ENCODE data around the gene UBD.

DNA sequence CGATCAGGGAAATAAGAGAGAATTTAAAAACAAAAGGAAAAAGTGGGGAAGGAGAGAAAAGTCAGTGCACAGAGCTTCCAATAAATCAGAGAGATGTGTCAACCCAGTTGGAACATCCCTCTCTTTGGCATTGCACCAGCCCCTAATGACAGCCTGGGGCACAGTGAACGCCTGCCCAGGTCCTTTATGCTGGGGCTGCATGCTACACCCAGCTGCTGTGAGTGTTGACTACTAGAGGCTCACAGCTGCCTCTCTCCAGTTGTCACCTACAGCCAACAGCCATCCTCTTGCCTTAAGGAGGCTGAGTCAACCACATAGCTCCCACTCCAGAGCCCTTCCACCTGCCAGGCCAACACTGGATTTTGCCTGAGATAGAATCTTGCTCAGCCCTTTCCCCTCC is 44.4 kb upstream of the UBD start:
- TF ChIP-seq, protein P1, sequence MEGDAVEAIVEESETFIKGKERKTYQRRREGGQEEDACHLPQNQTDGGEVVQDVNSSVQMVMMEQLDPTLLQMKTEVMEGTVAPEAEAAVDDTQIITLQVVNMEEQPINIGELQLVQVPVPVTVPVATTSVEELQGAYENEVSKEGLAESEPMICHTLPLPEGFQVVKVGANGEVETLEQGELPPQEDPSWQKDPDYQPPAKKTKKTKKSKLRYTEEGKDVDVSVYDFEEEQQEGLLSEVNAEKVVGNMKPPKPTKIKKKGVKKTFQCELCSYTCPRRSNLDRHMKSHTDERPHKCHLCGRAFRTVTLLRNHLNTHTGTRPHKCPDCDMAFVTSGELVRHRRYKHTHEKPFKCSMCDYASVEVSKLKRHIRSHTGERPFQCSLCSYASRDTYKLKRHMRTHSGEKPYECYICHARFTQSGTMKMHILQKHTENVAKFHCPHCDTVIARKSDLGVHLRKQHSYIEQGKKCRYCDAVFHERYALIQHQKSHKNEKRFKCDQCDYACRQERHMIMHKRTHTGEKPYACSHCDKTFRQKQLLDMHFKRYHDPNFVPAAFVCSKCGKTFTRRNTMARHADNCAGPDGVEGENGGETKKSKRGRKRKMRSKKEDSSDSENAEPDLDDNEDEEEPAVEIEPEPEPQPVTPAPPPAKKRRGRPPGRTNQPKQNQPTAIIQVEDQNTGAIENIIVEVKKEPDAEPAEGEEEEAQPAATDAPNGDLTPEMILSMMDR (IDR thresholded peaks at IDR 0.05) = no peak
- no peak for TF ChIP-seq POLR2A (IDR thresholded peaks at IDR 0.05)

Measured in uterus (tissue), 2 donors.